Activated T-helper 2 cell treated with anti-CD3 and anti-CD28 coated beads, Interferon-gamma antibody, Interleukin-2, Interleukin-4, amounts not matched to agents 10 μg/mL and 5 μg/mL and 100 μg/mL, durations not matched to agents 14 hours and 24 hours and 36 hours (primary cell): ENCODE results near the gene PRR20G. TPM values are rescaled to one million over a fixed set of nuclear protein-coding genes. Genes with fewer than 3 reads are reported as not detected.

Experiments
- DNase-seq: peaks from one replicate; pipeline ENCODE4 v3.0.0; 2021; ENCODE audit warnings: low spot score
- H3K27ac Mint-ChIP-seq: one replicate; pipeline ENCODE4 v1.8.0; 2021; ENCODE audit warnings: mixed read lengths
- H3K27me3 Mint-ChIP-seq: one replicate; pipeline ENCODE4 v1.8.0; 2021; ENCODE audit warnings: low read depth, mixed read lengths
- H3K36me3 Mint-ChIP-seq: one replicate; pipeline ENCODE4 v1.8.0; 2021; ENCODE audit warnings: low read depth, mixed read lengths
- H3K4me1 Mint-ChIP-seq: one replicate; pipeline ENCODE4 v1.8.0; 2021; ENCODE audit warnings: low read depth, mixed read lengths
- H3K4me3 Mint-ChIP-seq: one replicate; pipeline ENCODE4 v1.8.0; 2021; ENCODE audit warnings: low read depth, mild to moderate bottlenecking, moderate library complexity, mixed read lengths
- H3K9me3 Mint-ChIP-seq: one replicate; pipeline ENCODE4 v1.8.0; 2021; ENCODE audit warnings: mixed read lengths
- intact Hi-C: fragments of 100-400 bp; cut with micrococcal nuclease; formaldehyde crosslinking; loops from one replicate; pipeline ENCODE4 v1.15.1; 2023
- total RNA-seq: library from RNA; stranded (reverse); gene quantifications from 2 replicates; pipeline ENCODE4 v1.2.3, GENCODE V29; 2022

The PRR20G gene
- total RNA-seq, 1 donor from 2014 or later: not detected

DNA sequence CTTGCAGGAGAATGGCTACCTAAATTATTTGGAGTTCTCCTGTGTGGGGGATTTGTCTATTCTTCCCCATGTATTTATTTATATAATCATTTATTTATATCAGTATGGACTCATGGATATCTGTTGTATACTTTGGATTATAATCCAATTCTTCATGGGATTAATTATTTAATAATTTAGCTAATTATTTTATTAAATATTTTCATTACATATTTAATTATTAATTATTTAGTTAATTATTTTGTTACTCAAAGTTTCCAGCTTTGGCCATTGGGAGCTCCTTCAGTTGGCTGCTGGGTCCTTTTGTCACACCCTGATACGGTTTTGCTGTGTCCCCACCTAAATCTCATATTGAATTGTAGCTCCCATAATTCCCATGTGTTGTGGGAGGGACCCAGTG, 3.3 kb upstream of the PRR20G start:
- Mint-ChIP-seq H3K4me3 (no peak overlapping the region), H3K9me3 (peaks cover 5% of the 10 kb centered on the region), H3K27me3 (no peaks in the 10 kb centered on the region), H3K36me3 (no peaks in the 10 kb centered on the region), H3K4me1 (no peaks in the 10 kb centered on the region), H3K27ac (no peak overlapping the region)
- intact Hi-C loops: no loop called here
- DNase-seq: no peak

DNA sequence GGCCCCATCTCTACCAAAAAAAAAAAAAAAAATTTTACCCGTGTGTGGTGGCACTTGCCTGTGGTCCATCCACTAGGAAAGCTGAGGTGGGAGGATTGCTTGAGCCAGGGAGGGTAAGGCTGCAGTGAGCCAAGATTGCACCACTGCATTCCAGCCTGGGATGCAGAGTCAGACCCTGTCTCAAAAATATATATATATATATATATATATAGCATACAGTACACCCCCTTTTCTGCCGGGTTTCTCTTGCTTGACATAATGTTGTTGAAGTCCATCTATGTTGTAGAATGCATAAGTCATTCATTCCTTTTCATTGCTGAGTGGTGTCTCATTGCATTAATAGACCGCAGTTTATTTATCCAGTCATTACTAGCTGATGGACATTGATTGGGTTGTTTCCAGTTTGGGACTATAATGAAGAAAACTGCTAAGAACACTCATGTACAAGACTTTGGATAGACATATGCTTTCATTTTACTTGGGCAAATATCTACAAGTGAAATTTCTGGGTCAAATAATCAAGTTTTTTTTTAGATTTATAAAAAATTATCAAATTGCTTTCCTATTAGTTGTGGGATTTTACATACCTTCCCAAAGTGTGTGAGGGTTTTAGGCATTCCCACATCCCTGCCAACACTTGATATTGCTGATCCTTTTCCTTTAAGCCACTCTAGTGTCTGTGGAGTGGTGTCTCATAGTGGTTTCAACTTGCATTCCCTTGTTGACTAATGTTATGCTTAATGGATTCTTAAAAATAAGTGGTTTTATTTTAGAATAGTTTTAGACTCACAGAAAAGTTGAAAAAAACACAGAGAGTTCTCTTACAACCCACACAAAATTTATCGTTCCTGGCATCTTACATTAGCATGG, 2.1 kb upstream of the PRR20G start:
- intact Hi-C loops: no loop called here

DNA sequence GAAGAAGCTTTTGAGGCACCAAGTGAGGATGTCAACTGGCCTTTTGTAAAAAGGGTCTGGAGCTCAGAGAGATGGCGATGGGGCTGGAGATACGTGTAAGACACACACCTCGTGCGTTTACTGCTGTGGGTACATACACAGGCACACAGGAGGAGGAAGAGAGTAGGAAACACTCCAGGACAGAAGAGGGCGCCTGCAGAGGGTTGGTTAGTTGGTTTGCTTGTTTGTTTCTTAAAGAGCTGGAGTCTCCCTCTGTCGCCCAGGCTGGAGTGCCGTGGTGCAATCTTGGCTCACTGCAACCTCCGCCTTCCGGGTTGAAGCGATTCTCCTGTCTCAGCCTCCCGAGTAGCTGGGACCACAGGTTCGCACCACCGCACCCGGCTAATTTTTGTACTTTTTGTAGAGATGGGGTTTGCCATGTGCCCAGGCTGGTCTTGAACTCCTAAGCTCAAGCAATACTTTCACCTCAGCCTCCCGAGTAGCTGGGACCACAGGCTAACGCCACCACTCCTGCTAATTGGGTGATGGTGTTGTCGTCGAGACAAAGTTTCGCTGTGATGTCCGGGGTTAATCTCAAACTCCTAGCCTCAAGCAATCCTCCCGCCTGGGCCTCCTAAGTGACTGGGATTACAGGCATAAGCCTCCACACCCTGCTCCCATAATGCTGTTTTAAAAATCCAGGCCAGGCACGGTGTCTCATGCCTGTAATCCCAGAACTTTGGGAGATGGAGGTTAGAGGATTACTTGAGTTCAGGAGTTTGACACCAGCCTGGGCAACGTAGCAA, 1.3 kb upstream of the PRR20G start:
- H3K27me3 Mint-ChIP-seq: no peaks in the 10 kb centered on the region
- H3K27ac Mint-ChIP-seq: no peak overlapping the region
- peaks cover 5% of the 10 kb centered on the region for H3K9me3 Mint-ChIP-seq
- no peak overlapping the region for H3K4me3 Mint-ChIP-seq
- intact Hi-C loops: no loop called here
- peak; percentile 18 for DNase-seq
- H3K4me1 Mint-ChIP-seq: no peaks in the 10 kb centered on the region
- no peaks in the 10 kb centered on the region for H3K36me3 Mint-ChIP-seq

More for the DNA sequence above, 2.1 kb upstream of the PRR20G start:
- H3K9me3 Mint-ChIP-seq: peaks cover 5% of the 10 kb centered on the region
- H3K4me1 Mint-ChIP-seq: no peaks in the 10 kb centered on the region
- no peaks in the 10 kb centered on the region for H3K27me3 Mint-ChIP-seq
- no peak for DNase-seq
- no peaks in the 10 kb centered on the region for H3K36me3 Mint-ChIP-seq
- no peak overlapping the region for H3K4me3 Mint-ChIP-seq
- no peak overlapping the region for H3K27ac Mint-ChIP-seq

DNA sequence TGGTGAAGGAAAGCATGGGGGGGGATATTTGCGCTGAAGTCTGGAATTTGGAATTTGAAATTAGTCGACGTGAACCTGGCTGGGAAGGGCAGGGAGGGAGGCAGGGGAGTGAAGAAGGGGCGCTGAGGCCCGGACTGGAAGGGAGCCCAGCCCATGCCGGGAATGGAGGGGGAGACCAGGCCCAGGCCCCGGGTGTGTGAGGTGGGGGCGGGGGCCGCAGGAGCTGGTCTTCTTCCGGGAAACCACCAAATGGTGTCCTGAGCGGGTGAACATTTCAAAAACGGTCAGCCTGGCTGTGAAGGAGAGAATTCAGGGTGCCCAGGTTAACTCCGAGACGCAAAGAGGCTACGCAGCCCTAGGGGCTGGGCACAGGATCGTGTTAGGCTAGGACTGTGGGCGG, 497 bp upstream of the PRR20G start:
- intact Hi-C loops: no loop called here
- no peak overlapping the region for H3K27ac Mint-ChIP-seq
- no peaks in the 10 kb centered on the region for H3K4me1 Mint-ChIP-seq
- H3K36me3 Mint-ChIP-seq: no peaks in the 10 kb centered on the region
- DNase-seq: no peak
- no peak overlapping the region for H3K4me3 Mint-ChIP-seq
- peaks cover 5% of the 10 kb centered on the region for H3K9me3 Mint-ChIP-seq
- H3K27me3 Mint-ChIP-seq: no peaks in the 10 kb centered on the region

DNA sequence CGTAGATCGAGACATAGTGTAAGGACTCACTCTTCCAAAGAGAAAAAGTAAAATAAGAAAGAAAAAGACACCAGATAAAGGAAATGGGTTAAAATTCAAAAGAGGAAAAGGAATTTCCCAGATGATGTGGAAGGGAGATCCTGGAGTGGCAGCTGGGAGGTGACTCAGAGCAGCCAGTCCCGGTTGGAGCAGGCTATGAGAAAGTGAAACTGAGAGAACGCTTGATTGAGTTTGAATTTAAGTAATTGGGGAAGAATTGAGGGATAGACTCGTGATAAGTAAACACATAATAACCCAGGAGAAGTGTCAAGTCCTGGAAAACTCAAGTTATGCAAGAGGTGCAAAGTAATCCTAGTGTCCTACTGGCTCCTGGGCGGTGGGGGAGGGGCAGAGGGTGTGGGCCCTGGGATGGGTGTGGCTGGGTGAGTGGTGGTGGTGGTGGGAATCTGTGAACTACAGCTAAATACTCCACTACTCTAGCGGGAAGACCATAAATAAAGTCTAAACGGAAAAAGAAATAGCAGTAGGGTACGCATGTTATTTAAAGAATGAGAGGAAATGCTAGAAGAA, 1.2 kb downstream of the PRR20G start:
- intact Hi-C loops: no loop called here
- H3K27ac Mint-ChIP-seq: no peak overlapping the region
- no peaks in the 10 kb centered on the region for H3K27me3 Mint-ChIP-seq
- no peaks in the 10 kb centered on the region for H3K4me1 Mint-ChIP-seq
- no peaks in the 10 kb centered on the region for H3K36me3 Mint-ChIP-seq
- no peak for DNase-seq
- peaks cover 3% of the 10 kb centered on the region for H3K9me3 Mint-ChIP-seq
- H3K4me3 Mint-ChIP-seq: no peak overlapping the region

DNA sequence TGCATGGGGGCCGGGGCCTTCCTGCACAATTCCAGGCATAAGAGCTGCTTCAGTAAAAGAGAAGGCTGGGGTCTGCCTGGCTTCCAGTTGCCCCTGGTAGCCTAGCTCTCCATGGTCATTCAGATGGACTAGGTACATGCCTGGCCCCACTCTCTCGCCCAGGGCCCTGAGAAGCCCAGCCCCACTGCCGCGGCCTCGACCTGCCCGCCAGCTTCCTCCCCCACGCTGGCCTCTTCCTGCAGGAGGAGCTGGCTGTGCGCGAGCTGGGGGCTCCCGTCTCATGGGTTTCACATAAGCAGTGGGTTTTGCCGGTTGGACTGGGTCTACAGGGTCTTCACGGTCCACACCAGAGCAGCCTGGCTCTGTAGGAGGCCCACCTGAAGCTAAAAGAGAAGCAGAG, 3.6 kb downstream of the PRR20G start:
- Mint-ChIP-seq H3K4me1 (no peaks in the 10 kb centered on the region), H3K27ac (no peak overlapping the region), H3K27me3 (no peaks in the 10 kb centered on the region), H3K9me3 (no peaks in the 10 kb centered on the region), H3K4me3 (no peak overlapping the region), H3K36me3 (no peaks in the 10 kb centered on the region)
- intact Hi-C loops: no loop called here
- DNase-seq: no peak

DNA sequence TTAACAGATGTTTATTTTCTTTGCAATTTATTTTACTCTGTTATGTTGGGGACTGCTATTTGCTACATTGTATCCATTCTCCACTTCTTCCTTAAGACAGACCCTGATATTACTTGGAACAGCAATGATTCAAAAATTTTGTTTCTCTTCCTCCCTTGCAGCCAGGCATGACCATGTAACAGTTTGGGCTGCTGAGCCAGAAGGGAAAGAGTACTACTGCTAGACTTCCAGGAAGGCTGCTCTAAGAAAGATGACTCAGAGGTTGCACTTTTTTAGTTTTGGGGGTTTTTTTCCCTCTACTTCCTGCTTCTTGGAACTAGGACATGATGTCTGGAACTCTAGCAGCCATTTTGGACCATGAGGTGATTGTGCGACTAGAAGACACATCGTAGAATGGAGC, 10.3 kb downstream of the PRR20G start:
- H3K27me3 Mint-ChIP-seq: no peaks in the 10 kb centered on the region
- intact Hi-C loops: no loop called here
- no peaks in the 10 kb centered on the region for H3K36me3 Mint-ChIP-seq
- H3K9me3 Mint-ChIP-seq: no peaks in the 10 kb centered on the region
- no peak overlapping the region for H3K27ac Mint-ChIP-seq
- no peak overlapping the region for H3K4me3 Mint-ChIP-seq
- no peak for DNase-seq
- H3K4me1 Mint-ChIP-seq: no peaks in the 10 kb centered on the region

DNA sequence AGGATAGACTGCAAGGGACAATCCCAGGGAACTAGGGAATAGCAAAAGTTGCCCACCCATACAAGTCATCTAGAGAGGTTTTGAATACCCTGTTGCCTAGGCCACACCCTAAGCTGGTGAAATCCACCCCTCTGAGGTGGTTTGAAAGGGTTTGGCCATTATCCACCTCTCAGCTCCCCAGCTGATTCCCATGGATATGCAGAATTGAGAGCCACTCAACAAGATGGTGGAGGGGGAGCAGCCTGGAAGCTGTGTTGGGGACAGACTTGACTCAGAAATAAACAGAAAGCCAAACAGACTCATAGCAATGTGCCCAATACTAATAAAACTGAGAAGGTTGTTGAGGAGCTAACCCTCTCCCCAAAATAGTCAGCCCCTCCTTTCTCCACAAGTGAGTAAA, 10.9 kb downstream of the PRR20G start:
- Mint-ChIP-seq H3K27me3 (no peaks in the 10 kb centered on the region), H3K4me1 (no peaks in the 10 kb centered on the region), H3K27ac (no peak overlapping the region), H3K9me3 (no peaks in the 10 kb centered on the region), H3K4me3 (no peak overlapping the region), H3K36me3 (no peaks in the 10 kb centered on the region)
- DNase-seq: no peak
- intact Hi-C loops: no loop called here

DNA sequence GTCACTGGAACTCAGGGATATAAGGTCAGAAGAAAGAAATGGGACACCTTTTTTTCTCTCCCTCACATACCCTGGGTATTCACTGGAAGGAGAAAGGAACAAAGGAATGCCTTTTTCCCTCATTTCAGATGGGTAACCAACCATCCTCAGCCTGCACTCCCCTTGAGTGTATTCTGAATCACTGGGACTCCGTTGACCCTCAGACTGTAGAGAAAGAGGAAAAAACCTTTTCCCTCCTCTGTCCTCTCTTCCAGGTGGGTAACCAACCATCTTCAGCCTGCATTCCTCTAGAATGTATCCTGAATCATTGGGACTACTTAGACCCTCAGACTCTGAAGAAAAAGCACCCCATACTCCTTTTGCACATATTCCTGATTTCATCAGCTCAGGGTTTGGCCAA, 11.4 kb downstream of the PRR20G start:
- Mint-ChIP-seq H3K27me3 (no peaks in the 10 kb centered on the region), H3K36me3 (no peaks in the 10 kb centered on the region), H3K4me1 (no peaks in the 10 kb centered on the region), H3K9me3 (no peaks in the 10 kb centered on the region), H3K27ac (no peak overlapping the region), H3K4me3 (no peak overlapping the region)
- intact Hi-C loops: no loop called here
- no peak for DNase-seq

DNA sequence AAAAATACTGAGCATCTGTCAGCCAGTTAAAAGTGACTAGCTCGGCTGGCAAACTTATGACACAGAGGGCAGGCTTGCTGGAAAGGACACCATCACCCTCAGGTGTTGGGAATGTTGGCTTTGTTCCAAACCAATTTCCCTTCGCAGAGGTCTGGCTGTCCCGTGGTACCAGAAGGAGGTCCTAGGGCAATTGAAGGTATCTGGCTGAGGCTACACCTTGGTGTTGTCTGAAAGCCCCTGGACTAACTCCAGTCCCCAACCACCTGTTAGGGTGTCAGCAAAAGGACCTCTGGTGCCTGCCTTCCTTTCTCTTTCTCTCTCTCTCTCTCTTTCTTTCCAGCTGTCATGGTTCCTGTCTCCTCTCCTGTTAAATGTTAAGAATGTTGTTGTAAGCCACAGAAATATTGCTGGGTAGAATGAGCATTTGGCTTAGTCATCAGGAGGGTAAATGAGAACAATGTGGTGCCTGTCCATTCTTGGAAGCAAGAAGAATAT, 12.5 kb downstream of the PRR20G start:
- no peaks in the 10 kb centered on the region for H3K36me3 Mint-ChIP-seq
- intact Hi-C loops: no loop called here
- no peaks in the 10 kb centered on the region for H3K4me1 Mint-ChIP-seq
- DNase-seq: no peak
- H3K9me3 Mint-ChIP-seq: no peaks in the 10 kb centered on the region
- H3K27me3 Mint-ChIP-seq: no peaks in the 10 kb centered on the region
- H3K27ac Mint-ChIP-seq: no peak overlapping the region
- no peak overlapping the region for H3K4me3 Mint-ChIP-seq

DNA sequence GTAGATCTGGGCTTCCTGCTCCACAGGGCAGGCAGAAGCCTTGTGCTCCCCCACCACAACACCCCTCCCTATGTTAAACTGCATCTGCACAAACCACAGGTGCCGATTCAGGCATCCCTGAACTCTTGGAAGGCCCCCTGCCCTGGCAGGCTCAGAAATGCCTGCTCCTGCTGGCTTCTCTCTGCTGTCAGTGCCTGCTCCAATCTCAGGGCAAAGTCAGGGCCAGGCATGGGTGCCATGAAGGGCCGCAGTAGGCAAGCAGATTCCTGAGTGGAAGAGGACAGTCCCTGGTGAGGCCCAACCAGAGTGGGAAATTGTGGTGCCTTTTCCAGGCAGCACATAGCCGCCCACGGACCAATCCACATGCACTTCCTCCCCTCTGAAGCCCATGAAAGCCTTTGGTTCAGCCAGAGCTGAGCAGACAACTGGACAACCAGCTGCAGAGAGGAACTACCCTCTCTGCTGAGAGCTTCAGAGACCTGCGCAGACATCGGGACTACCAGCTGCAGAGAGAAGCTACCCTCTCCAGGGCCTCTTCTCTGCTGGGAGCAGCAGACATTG, 13.6 kb downstream of the PRR20G start:
- intact Hi-C loops: no loop called here
- no peaks in the 10 kb centered on the region for H3K4me1 Mint-ChIP-seq

DNA sequence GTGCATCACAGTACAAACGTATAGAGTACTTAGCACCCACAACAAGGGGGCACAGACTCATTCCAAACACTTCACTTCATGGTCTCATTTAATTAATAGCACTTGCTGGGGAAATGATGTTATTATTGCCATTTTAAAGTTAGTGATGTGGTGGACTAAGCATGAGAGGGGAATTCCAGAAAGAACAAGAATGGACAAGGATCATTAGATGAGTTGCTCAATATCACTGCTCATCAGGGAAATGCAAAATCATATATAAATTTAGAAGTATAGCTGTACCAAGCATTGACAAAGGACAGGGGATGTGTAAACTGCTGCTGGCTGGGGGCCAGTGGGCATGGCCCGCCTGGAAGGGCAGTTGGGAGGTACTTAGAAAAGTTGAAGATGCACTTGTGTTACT, 14.6 kb downstream of the PRR20G start:
- Mint-ChIP-seq H3K27me3 (no peaks in the 10 kb centered on the region), H3K36me3 (no peaks in the 10 kb centered on the region), H3K4me3 (no peak overlapping the region), H3K27ac (no peak overlapping the region), H3K4me1 (no peaks in the 10 kb centered on the region), H3K9me3 (peaks cover 14% of the 10 kb centered on the region)
- intact Hi-C loops: no loop called here
- DNase-seq: no peak

More for the DNA sequence above, 13.6 kb downstream of the PRR20G start:
- no peak overlapping the region for H3K27ac Mint-ChIP-seq
- H3K4me3 Mint-ChIP-seq: no peak overlapping the region
- no peaks in the 10 kb centered on the region for H3K27me3 Mint-ChIP-seq
- peaks cover 3% of the 10 kb centered on the region for H3K9me3 Mint-ChIP-seq
- H3K36me3 Mint-ChIP-seq: no peaks in the 10 kb centered on the region
- DNase-seq: no peak
